HCT116 (cell line): ENCODE data around the gene SMTNL1. TPM values are rescaled to one million over a fixed set of nuclear protein-coding genes. Genes with fewer than 3 reads are reported as not detected.

ENCODE experiments used
- ATAC-seq: fragments of 200-7000 bp; cut with Tn5 transposase; 2 replicates; pipeline ENCODE4 v1.9.1; 2020; ENCODE audit warnings: mild to moderate bottlenecking, moderate library complexity
- BruUV-seq: library from RNA; stranded (reverse); fragments of 400-500 nt; replicated peaks from 2 replicates; lab custom pipeline; 2021; lab: Mats Ljungman, UMichigan
- CTCF ChIA-PET: fragments of 300-600 bp; sonication (Branson Sonifier 250); formaldehyde crosslinking; loops from one replicate; lab custom pipeline; 2021; ENCODE audit warnings: antibody characterized with exemption; lab: Charles Lee
- POLR2A ChIA-PET: fragments of 300-600, 350-600 bp; sonication (Branson Sonifier 250); formaldehyde crosslinking; loops from one replicate; lab custom pipeline; 2021; ENCODE audit warnings: antibody characterized with exemption; lab: Charles Lee
- RAD21 ChIA-PET, 2 experiments: fragments of 300-600 bp; sonication (Branson Sonifier 250); formaldehyde crosslinking; loops; one replicate each; lab custom pipeline; 2023; ENCODE audit warnings: low total read pairs in 2 of 2; ENCODE audit not compliant: uncharacterized antibody in 2 of 2, unreplicated experiment in 2 of 2, low non-redundant PET in 1 of 2; lab: Charles Lee
- DNase-seq: peaks from one replicate; pipeline ENCODE4 v3.0.0-alpha.2; 2010; ENCODE audit warnings: low read depth, low spot score
- H2AFZ ChIP-seq: fragments of 200-600 bp; shearing (Covaris generic), sonication (generic); 2 replicates; pipeline ENCODE4 v1.6.1; 2017; ENCODE audit warnings: low read depth, mixed run types, mixed read lengths, antibody characterized with exemption, low read length; ENCODE audit not compliant: poor library complexity, severe bottlenecking
- H3K27ac ChIP-seq: 2 replicates; pipeline ENCODE4 v1.5.1; 2012; ENCODE audit warnings: low read depth, low read length
- H3K27me3 ChIP-seq: fragments of 200-600 bp; sonication (generic); 2 replicates; pipeline ENCODE4 v1.6.1; 2016; ENCODE audit warnings: mixed run types, low read length, mixed read lengths; ENCODE audit not compliant: insufficient read depth
- H3K36me3 ChIP-seq, 2 experiments: fragments of 200-500 bp in 1 of 2; fragments of 200-600 bp in 1 of 2; sonication (Bioruptor generic) in 1 of 2; sonication (generic) in 1 of 2; 2 replicates each; pipeline versions ENCODE4 v1.5.1 to v1.6.1; 2014 to 2016; ENCODE audit warnings: low read length in 2 of 2, inconsistent platforms in 1 of 2, mixed read lengths in 1 of 2, mixed run types in 1 of 2; ENCODE audit not compliant: insufficient read depth in 2 of 2, control insufficient read depth in 1 of 2
- H3K4me1 ChIP-seq, 2 experiments: fragments of 200-600 bp in 1 of 2; sonication (generic) in 1 of 2; 2 replicates each; pipeline versions ENCODE4 v1.5.1 to v1.6.1; 2012 to 2017; ENCODE audit warnings: low read length in 2 of 2, inconsistent platforms in 1 of 2, mild to moderate bottlenecking in 1 of 2, mixed read lengths in 1 of 2, mixed run types in 1 of 2, moderate library complexity in 1 of 2; ENCODE audit not compliant: insufficient read depth in 2 of 2, control insufficient read depth in 1 of 2
- H3K4me2 ChIP-seq: fragments of 200-600 bp; sonication (generic); 2 replicates; pipeline ENCODE4 v1.6.1; 2017; ENCODE audit warnings: mixed run types, low read length, mixed read lengths
- H3K4me3 ChIP-seq, 2 experiments: fragments of 200-600 bp in 1 of 2; sonication (generic) in 1 of 2; replicated peaks in 1 of 2; 2 replicates each; pipeline ENCODE4 v1.5.1; 2011 to 2016; ENCODE audit warnings: low read length in 2 of 2, control low read depth in 1 of 2, low read depth in 1 of 2, mild to moderate bottlenecking in 1 of 2, mixed read lengths in 1 of 2, mixed run types in 1 of 2
- H3K79me2 ChIP-seq: fragments of 200-600 bp; sonication (generic); 2 replicates; pipeline ENCODE4 v1.6.1; 2017; ENCODE audit warnings: mild to moderate bottlenecking, mixed run types, low read length, moderate library complexity, mixed read lengths; ENCODE audit not compliant: insufficient read depth
- H3K9ac ChIP-seq: fragments of 200-600 bp; sonication (generic); 2 replicates; pipeline ENCODE4 v1.6.1; 2016; ENCODE audit warnings: low read length, mixed read lengths
- H3K9me2 ChIP-seq: fragments of 200-600 bp; sonication (generic), shearing (Covaris generic); 2 replicates; pipeline ENCODE4 v1.6.1; 2017; ENCODE audit warnings: mixed run types, mild to moderate bottlenecking, moderate library complexity; ENCODE audit not compliant: insufficient read depth
- H3K9me3 ChIP-seq, 2 experiments: fragments of 200-500 bp in 1 of 2; fragments of 200-600 bp in 1 of 2; sonication (Bioruptor generic) in 1 of 2; sonication (generic) in 1 of 2; 2 replicates each; pipeline ENCODE4 v1.6.1; 2014 to 2017; ENCODE audit warnings: low read length in 2 of 2, mixed read lengths in 2 of 2, inconsistent platforms in 1 of 2, low read depth in 1 of 2, mild to moderate bottlenecking in 1 of 2, mixed run types in 1 of 2, moderate library complexity in 1 of 2; ENCODE audit not compliant: control insufficient read depth in 1 of 2, insufficient read depth in 1 of 2
- H4K20me1 ChIP-seq: fragments of 200-600 bp; sonication (generic), shearing (Covaris generic); 2 replicates; pipeline ENCODE4 v1.6.1; 2017; ENCODE audit warnings: mixed run types, mild to moderate bottlenecking, moderate library complexity; ENCODE audit not compliant: insufficient read depth
- ATF3 ChIP-seq: IDR thresholded peaks from 2 replicates; pipeline ENCODE4 v1.6.1; 2012
- CBX3 ChIP-seq: IDR thresholded peaks from 2 replicates; pipeline ENCODE4 v1.6.1; 2012; ENCODE audit warnings: low read depth
- CEBPB ChIP-seq: IDR thresholded peaks from 2 replicates; pipeline ENCODE4 v1.6.1; 2012; ENCODE audit warnings: low read depth
- ELF1 ChIP-seq: IDR thresholded peaks from 2 replicates; pipeline ENCODE4 v1.6.1; 2012; ENCODE audit warnings: low read depth, borderline replicate concordance
- EZH2phosphoT487 ChIP-seq: fragments of 200-600 bp; IDR thresholded peaks from 2 replicates; pipeline ENCODE4 v1.6.1; 2018; ENCODE audit warnings: antibody characterized with exemption, borderline replicate concordance
- FOSL1 ChIP-seq: IDR thresholded peaks from 2 replicates; pipeline ENCODE4 v1.6.1; 2012; ENCODE audit warnings: low read depth
- MAX ChIP-seq: IDR thresholded peaks from 2 replicates; pipeline ENCODE4 v1.6.1; 2012
- POLR2A ChIP-seq: IDR thresholded peaks from 2 replicates; pipeline ENCODE4 v1.7.0; 2011; ENCODE audit warnings: borderline replicate concordance; ENCODE audit not compliant: insufficient read depth, insufficient read length; ENCODE audit errors: extremely low read depth
- POLR2AphosphoS5 ChIP-seq: IDR thresholded peaks from 2 replicates; pipeline ENCODE4 v1.6.1; 2011; ENCODE audit warnings: mild to moderate bottlenecking, low read depth, low read length, moderate library complexity
- RAD21 ChIP-seq: IDR thresholded peaks from 2 replicates; pipeline ENCODE4 v1.6.1; 2012; ENCODE audit warnings: low read depth, mild to moderate bottlenecking
- REST ChIP-seq: IDR thresholded peaks from 2 replicates; pipeline ENCODE4 v1.6.1; 2012; ENCODE audit warnings: low read depth
- SRF ChIP-seq: IDR thresholded peaks from 2 replicates; pipeline ENCODE4 v1.6.1; 2012; ENCODE audit warnings: low read depth
- TCF7L2 ChIP-seq: IDR thresholded peaks from 2 replicates; pipeline ENCODE4 v1.7.0; 2011; ENCODE audit warnings: borderline replicate concordance, inconsistent platforms; ENCODE audit not compliant: insufficient read depth, insufficient read length; ENCODE audit errors: extremely low read depth
- ZBTB33 ChIP-seq: IDR thresholded peaks from 2 replicates; pipeline ENCODE4 v1.6.1; 2011; ENCODE audit warnings: mild to moderate bottlenecking, low read length, moderate library complexity; ENCODE audit not compliant: insufficient replicate concordance; ENCODE audit errors: extremely low read depth
- ZFX ChIP-seq: fragments of 450-650 bp; IDR thresholded peaks from 2 replicates; pipeline ENCODE4 v1.6.1; 2017
- ZNF274 ChIP-seq: fragments of 200-500 bp; sonication (Bioruptor generic); IDR thresholded peaks from 2 replicates; pipeline ENCODE4 v1.6.1; 2014; ENCODE audit warnings: mild to moderate bottlenecking, low read depth, low read length, inconsistent platforms
- intact Hi-C: fragments of 100-400 bp; cut with micrococcal nuclease; formaldehyde crosslinking; loops from 2 replicates; pipeline ENCODE4 v1.10.0; 2022
- total RNA-seq: library from RNA; stranded (reverse); gene quantifications from one replicate; pipeline ENCODE4 v1.2.1, GENCODE V29; 2021; ENCODE audit not compliant: unreplicated experiment
- TF ChIP-seq, protein P1 (sequence below), 3 experiments: fragments of 200-600 bp in 1 of 3; sonication (generic) in 1 of 3; IDR thresholded peaks in 2 of 3; conservative IDR thresholded peaks in 1 of 3; 2 replicates each; pipeline ENCODE4 v1.5.1; 2012 to 2017; ENCODE audit warnings: low read depth in 2 of 3, low read length in 2 of 3, antibody characterized with exemption in 1 of 3, borderline replicate concordance in 1 of 3, control low read depth in 1 of 3, mild to moderate bottlenecking in 1 of 3, mixed read lengths in 1 of 3, mixed run types in 1 of 3, moderate library complexity in 1 of 3; ENCODE audit not compliant: insufficient read depth in 1 of 3

SMTNL1 gene
- total RNA-seq, 1 experiment from 2014 or later = not detected

GRCh38 chr11:57588046-57588710, 50.8 kb downstream of the SMTNL1 start:
- no peak overlapping the region for H3K9ac ChIP-seq
- no peak for DNase-seq
- no peak for ATAC-seq
- H3K4me1 ChIP-seq = no peaks in the 10 kb centered on the region
- H4K20me1 ChIP-seq = no peaks in the 10 kb centered on the region
- ChIA-PET CTCF (no interaction called here), POLR2A (no interaction called here), RAD21 (no interaction called here)
- H3K9me2 ChIP-seq = no peaks in the 10 kb centered on the region
- H2AFZ ChIP-seq = no peak overlapping the region
- H3K27me3 ChIP-seq = no peaks in the 10 kb centered on the region
- H3K4me3 ChIP-seq = no peak overlapping the region
- H3K36me3 ChIP-seq = no peaks in the 10 kb centered on the region
- H3K4me2 ChIP-seq = no peak overlapping the region
- no peaks in the 10 kb centered on the region for H3K9me3 ChIP-seq
- no peak overlapping the region for H3K27ac ChIP-seq
- TF ChIP-seq ZNF274 = no peak
- TF ChIP-seq TCF7L2 = no peak
- TF ChIP-seq EZH2phosphoT487 = no peak
- no peak for TF ChIP-seq MAX
- no peak for TF ChIP-seq CBX3
- TF ChIP-seq, protein P1, sequence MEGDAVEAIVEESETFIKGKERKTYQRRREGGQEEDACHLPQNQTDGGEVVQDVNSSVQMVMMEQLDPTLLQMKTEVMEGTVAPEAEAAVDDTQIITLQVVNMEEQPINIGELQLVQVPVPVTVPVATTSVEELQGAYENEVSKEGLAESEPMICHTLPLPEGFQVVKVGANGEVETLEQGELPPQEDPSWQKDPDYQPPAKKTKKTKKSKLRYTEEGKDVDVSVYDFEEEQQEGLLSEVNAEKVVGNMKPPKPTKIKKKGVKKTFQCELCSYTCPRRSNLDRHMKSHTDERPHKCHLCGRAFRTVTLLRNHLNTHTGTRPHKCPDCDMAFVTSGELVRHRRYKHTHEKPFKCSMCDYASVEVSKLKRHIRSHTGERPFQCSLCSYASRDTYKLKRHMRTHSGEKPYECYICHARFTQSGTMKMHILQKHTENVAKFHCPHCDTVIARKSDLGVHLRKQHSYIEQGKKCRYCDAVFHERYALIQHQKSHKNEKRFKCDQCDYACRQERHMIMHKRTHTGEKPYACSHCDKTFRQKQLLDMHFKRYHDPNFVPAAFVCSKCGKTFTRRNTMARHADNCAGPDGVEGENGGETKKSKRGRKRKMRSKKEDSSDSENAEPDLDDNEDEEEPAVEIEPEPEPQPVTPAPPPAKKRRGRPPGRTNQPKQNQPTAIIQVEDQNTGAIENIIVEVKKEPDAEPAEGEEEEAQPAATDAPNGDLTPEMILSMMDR (IDR thresholded peaks at IDR 0.05 in 2 of 3, conservative IDR thresholded peaks at IDR 0.05 in 1 of 3; ENCODE audit: borderline replicate concordance in 1 of 3, insufficient read depth in 1 of 3, low read depth in 2 of 3, low read length in 2 of 3) = no peak
- no peak for TF ChIP-seq POLR2AphosphoS5
- TF ChIP-seq ELF1 = no peak
- TF ChIP-seq POLR2A = no peak
- no peak for TF ChIP-seq ZBTB33
- no peak for TF ChIP-seq SRF
- TF ChIP-seq CEBPB = no peak
- TF ChIP-seq REST = no peak
- no peak for TF ChIP-seq FOSL1
- no peak for TF ChIP-seq ZFX
- no peak for TF ChIP-seq ATF3
- no peak for TF ChIP-seq RAD21
- TF ChIP-seq, all 23 proteins: peak for 0
- no peaks in the 10 kb centered on the region for H3K79me2 ChIP-seq
- BruUV-seq = no TSS peak
- intact Hi-C loops = no loop called here
